Activated CD4-positive, alpha-beta T cell treated with anti-CD3 and anti-CD28 coated beads for 24 hours (primary cell): ENCODE data around the gene SYNRG.
"Not testable (repeated sequence)": the region's sequence is repeated elsewhere in the genome, so short reads cannot be mapped to it uniquely, and the experiment has no call there.

Experiments
- DNase-seq, 2 donors: peaks; one replicate each; pipeline ENCODE4 v3.0.0-alpha.2; 2020; ENCODE audit warnings: low read depth in 2 of 2

The SYNRG gene

GRCh38 chr17:37545486-37545885, 63.7 kb downstream of the SYNRG start:
- DNase-seq, result no peak

- DNase-seq, result no peak
These were observed 65.6 kb downstream of the SYNRG start for GRCh38 chr17:37543637-37544052.

GRCh38 chr17:37541880-37542660, 67.1 kb downstream of the SYNRG start:
- no peak for DNase-seq

- no peak for DNase-seq
These were observed 70.1 kb downstream of the SYNRG start for GRCh38 chr17:37538981-37539659.

GRCh38 chr17:37535906-37536305, 73.3 kb downstream of the SYNRG start:
- no peak for DNase-seq

- DNase-seq, result no peak
These were observed 76.5 kb downstream of the SYNRG start for GRCh38 chr17:37532756-37533155.

GRCh38 chr17:37530420-37530819, 78.8 kb downstream of the SYNRG start:
- no peak for DNase-seq

GRCh38 chr17:37527249-37527851, 81.9 kb downstream of the SYNRG start:
- no peak for DNase-seq

- no peak for DNase-seq
These were observed 85.5 kb downstream of the SYNRG start for GRCh38 chr17:37523715-37524219.

GRCh38 chr17:37521821-37522220, 87.4 kb downstream of the SYNRG start:
- DNase-seq, result no peak

GRCh38 chr17:37520174-37520573, 89.0 kb downstream of the SYNRG start:
- no peak for DNase-seq

- no peak for DNase-seq
These were observed 89.8 kb downstream of the SYNRG start for GRCh38 chr17:37519251-37519985.

- DNase-seq, result no peak
These were observed 90.4 kb downstream of the SYNRG start for GRCh38 chr17:37518826-37519225.

GRCh38 chr17:37517881-37518280, 91.3 kb downstream of the SYNRG start:
- no peak for DNase-seq

- DNase-seq, result no peak
These were observed 93.1 kb downstream of the SYNRG start for GRCh38 chr17:37516127-37516571.

- no peak for DNase-seq
These were observed 95.5 kb downstream of the SYNRG start for GRCh38 chr17:37513711-37514110.

GRCh38 chr17:37512442-37513068, 96.7 kb downstream of the SYNRG start:
- no peak for DNase-seq

- DNase-seq, result not testable (repeated sequence)
These were observed 97.6 kb downstream of the SYNRG start for GRCh38 chr17:37511642-37512041.

- no peak for DNase-seq
These were observed 99.2 kb downstream of the SYNRG start for GRCh38 chr17:37510056-37510455.

- DNase-seq, result no peak
These were observed 102.1 kb downstream of the SYNRG start for GRCh38 chr17:37507111-37507510.

- DNase-seq, result no peak
These were observed 102.5 kb downstream of the SYNRG start for GRCh38 chr17:37506678-37507077.
